VCaP (cell line): ENCODE data around the gene ITPRID1.

ENCODE experiments used
- H3K27ac ChIP-seq: fragments of 450-650 bp; 2 replicates; pipeline ENCODE4 v1.5.1; 2017
- TF ChIP-seq, protein P1 (sequence below): fragments of 450-650 bp; conservative IDR thresholded peaks from 2 replicates; pipeline ENCODE4 v1.5.1; 2017; ENCODE audit warnings: mild to moderate bottlenecking, moderate library complexity

ITPRID1 gene

DNA sequence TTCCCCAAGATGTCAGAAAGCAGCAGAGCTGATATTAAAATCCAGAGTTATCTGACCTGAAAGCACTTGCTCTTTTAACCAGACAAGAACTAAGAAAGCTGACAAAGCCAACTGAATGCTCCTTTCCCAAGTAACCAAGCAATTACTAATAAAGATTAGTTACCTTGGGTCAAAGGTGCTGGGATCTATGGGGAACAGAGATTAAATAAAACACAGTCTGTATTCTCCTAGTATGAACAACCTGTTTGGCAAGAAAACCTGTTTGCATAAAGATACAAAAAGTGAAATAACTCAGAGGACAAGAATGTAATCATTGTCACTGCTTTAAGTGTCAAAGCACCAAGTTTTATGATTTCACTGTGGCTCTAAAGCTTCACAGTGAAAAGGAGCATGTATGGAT is 35.7 kb downstream of the ITPRID1 start:
- TF ChIP-seq, protein P1, sequence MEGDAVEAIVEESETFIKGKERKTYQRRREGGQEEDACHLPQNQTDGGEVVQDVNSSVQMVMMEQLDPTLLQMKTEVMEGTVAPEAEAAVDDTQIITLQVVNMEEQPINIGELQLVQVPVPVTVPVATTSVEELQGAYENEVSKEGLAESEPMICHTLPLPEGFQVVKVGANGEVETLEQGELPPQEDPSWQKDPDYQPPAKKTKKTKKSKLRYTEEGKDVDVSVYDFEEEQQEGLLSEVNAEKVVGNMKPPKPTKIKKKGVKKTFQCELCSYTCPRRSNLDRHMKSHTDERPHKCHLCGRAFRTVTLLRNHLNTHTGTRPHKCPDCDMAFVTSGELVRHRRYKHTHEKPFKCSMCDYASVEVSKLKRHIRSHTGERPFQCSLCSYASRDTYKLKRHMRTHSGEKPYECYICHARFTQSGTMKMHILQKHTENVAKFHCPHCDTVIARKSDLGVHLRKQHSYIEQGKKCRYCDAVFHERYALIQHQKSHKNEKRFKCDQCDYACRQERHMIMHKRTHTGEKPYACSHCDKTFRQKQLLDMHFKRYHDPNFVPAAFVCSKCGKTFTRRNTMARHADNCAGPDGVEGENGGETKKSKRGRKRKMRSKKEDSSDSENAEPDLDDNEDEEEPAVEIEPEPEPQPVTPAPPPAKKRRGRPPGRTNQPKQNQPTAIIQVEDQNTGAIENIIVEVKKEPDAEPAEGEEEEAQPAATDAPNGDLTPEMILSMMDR: no peak
- no peak overlapping the region for H3K27ac ChIP-seq

DNA sequence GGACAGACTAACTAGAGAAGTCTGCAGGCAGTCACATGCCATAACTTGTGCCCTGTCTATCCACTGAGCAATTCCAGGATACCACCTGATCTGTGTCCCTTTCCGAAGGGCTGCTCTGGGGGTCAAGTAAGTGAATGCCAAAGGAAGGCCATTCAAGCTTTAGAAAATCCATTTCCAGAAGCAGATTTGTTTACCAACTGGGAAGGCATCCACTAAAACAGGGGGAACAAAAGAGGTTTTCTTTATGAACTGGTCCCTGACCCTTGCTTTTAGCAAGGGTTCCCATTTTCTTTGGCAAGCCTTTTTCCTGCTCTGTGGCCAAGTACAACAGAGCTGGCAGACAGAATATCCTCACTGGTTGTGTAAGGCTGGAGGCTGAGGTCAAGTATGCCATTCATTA is 36.5 kb downstream of the ITPRID1 start:
- no peak overlapping the region for H3K27ac ChIP-seq
- TF ChIP-seq, protein P1: no peak

DNA sequence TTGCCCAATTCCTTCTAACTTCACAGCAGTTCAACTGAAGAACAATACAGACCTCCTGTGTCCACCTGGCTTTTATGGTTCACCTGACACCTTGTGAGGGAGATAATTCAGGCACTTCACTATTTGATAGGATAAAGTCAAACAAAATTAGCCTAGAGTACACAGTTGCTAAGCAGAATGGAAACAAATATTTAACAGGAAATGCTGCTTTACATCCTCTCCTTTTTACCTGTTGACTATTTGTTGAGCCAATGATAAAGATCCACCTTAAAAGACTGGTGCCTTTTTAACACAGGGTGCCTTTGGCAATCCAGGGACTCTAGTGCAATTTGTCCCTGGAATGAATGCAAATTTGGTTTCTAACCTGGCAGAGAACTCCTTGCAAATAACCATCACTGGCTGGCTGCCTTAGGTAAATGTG is 39.8 kb downstream of the ITPRID1 start:
- H3K27ac ChIP-seq: 0 out of 2 replicates have a peak overlapping the region, but pooled peaks have one; percentile 2
- TF ChIP-seq, protein P1: no peak

DNA sequence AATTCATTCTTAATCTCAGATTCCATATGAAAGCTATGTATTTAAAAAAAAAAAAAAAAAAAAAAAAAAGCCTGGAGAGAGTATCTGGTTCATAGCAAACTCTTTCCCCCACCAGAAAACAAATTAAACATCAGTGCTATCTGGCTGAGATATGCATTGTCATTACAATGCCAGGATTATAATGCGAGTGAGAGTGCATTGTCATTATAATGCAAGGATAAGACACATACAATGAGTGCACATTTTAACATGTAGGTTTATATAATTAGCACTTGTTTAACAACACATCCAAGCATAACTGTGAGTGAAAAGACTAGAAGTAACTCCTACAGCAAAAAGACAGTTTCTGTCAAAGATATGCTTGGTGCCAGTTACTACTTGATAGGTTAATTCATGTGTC is 48.1 kb downstream of the ITPRID1 start:
- H3K27ac ChIP-seq: no peak overlapping the region
- TF ChIP-seq, protein P1: no peak

DNA sequence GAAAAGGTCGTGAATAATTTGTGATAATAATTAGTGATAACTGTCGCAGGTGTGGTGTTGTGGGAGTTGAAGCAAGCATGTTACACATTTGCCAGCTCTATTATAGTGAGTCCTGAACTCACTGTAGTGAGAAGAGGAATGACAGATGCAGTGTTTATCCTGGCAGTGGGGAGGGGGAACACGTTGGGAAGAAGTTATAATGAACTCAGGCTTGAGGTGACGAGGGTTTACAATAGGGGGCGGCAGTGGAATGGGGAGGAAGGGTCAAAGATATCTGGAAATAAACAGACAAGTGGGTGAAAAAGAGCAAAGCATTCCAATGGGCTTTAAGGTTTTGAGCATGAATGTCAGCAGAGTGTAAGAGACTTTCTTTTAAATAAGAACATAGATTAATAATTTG is 49.6 kb downstream of the ITPRID1 start:
- H3K27ac ChIP-seq: no peak overlapping the region
- TF ChIP-seq, protein P1: no peak

DNA sequence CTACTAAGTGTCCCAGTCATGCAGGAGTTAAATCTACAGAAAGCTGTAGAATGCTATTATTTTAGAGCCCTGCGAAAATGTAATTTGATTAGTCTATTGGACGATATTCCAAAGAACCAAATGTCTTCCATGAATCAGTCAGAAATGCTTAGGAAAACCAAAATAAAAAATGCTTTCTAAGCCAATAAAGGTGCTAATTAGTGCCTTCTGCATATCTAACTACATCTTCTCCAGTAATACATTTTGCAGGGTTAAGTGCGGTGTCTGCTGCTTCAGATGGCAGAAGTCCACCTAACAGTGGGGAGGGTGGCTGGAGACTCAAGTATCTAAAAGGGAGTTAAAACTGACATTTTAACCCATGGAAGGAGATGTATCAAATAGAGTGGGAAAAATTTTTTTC is 50.1 kb downstream of the ITPRID1 start:
- TF ChIP-seq, protein P1: no peak
- no peak overlapping the region for H3K27ac ChIP-seq

DNA sequence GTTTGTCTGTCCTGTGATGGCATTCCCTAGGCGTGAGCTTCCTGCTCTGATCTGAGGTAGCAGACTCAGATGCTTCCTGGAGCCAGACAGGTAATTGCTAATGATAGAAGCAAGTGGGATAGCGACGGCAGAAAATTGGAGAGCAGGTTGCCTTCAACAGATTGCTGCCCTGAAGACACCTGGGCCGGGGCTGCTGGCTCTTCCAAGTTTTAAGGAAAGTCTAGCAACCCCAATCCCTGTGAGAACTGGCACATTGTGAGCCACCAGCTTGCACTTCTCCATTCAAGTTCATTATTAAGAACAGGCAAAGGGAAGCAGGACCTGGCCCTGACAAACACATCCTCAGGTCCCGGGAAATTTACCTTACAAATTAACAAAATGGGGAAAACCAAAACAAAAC is 50.8 kb downstream of the ITPRID1 start:
- TF ChIP-seq, protein P1: no peak
- H3K27ac ChIP-seq: no peak overlapping the region

DNA sequence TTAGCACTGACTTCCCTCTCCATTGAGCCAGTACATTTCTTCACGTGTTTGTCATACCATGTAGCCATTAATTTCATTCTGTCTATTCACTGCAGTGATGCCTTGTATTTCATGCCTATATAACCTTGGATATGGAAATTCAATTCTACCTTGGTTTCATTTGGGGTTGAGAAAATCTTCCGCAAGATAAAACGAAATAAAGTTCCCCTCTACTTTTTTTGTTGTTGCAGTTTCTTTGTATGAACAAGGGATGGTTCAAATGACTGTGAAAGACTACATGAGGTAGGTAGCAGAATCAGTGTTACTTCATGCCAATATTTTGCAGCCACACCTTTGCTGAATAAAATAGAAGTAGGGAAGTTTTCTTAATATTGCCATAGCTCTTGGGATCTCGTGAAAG is 55.6 kb downstream of the ITPRID1 start:
- no peak overlapping the region for H3K27ac ChIP-seq
- TF ChIP-seq, protein P1: no peak
